ENCODE data around the gene MARK4.

MARK4 gene

DNA sequence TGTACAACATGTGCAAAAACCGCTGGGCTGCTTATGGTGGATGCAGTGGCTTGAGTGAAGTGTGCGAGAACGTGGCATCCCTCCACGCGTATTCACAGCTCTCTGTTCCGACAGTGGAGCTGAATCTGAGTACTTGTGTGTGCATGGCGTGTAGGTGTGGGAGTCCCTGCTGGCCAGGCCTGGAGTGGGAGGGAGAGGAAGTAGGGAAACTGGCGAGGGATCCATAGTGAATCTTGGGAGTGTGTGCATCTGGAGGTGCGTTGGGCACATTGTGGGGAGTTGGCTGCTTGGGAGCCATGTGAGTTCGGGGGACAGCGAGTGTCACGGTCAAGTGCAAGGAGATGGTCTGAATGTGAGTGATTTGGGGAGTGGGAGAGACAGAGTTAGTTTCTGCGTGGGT is 91.8 kb downstream of the MARK4 start:
- peak; percentile 51 for DNase-seq

GRCh38 chr19:45344621-45345505 is 93.8 kb downstream of the MARK4 start:
- DNase-seq, result no peak

DNA sequence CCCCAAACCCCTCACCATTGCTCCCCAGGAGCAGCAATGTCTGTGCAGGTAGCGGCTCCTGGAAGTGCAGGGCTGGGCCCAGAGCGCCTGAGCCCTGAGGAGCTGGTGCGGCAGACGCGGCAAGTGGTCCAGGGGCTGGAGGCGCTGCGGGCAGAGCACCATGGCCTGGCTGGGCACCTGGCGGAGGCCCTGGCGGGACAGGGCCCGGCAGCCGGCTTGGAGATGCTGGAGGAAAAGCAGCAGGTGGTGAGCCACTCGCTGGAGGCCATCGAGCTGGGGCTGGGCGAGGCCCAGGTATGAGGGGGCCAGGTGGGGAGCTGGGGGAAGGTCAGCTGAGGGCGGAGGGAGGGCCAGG is 94.4 kb downstream of the MARK4 start:
- no peak for DNase-seq

DNA sequence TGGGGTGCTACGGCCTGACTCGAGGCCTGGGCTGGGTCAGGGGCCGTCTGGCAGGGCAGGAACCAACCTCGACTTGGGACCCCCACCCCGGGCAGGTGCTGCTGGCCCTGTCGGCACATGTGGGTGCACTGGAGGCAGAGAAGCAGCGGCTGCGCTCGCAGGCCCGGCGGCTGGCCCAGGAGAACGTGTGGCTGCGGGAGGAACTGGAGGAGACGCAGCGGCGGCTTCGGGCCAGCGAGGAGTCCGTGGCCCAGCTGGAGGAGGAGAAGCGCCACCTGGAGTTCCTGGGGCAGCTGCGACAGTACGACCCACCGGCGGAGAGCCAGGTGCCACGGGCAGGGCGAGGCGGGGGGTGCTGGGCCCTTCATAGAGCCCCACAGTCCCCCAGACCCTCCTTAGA is 95.4 kb downstream of the MARK4 start:
- peak; percentile 62 for DNase-seq

GRCh38 chr19:45347570-45348366 is 96.7 kb downstream of the MARK4 start:
- DNase-seq, result peak; percentile 30

GRCh38 chr19:45348367-45349125 is 97.5 kb downstream of the MARK4 start:
- no peak for DNase-seq

DNA sequence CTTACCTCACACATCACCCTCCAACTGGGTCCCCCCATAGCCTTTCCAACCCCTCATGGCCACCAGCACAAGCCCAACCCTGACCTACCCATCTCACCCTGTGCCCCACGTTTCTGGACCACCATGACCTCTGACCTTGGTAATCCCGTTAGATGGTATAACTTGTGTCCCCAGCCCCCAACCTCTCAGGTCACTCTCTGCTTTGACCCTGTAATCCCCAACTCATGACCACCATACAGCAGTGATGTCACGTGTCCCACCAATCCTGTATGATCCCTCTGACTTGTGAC is 98.0 kb downstream of the MARK4 start:
- no peak for DNase-seq

DNA sequence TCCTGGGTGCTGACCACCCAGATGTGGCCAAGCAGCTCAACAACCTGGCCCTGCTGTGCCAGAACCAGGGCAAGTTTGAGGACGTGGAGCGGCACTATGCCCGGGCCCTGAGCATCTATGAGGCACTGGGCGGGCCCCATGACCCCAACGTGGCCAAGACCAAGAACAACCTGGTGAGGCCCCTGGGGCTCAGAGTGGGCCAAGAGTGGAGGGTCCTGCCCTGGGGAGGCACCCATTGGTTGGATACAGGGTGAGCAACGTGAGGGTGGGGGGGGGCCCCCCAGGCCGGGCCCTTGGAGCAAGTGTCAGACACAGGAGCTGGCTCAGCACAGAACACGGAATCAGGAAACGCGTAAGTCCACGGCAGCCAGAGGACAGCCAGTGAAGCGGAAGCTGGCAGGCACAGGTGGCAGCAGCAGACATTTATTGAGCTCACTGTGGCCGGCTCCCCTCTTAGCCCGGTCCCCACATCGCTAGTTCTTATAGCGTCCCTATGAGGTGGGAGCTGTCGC is 98.4 kb downstream of the MARK4 start:
- DNase-seq, result no peak

DNA sequence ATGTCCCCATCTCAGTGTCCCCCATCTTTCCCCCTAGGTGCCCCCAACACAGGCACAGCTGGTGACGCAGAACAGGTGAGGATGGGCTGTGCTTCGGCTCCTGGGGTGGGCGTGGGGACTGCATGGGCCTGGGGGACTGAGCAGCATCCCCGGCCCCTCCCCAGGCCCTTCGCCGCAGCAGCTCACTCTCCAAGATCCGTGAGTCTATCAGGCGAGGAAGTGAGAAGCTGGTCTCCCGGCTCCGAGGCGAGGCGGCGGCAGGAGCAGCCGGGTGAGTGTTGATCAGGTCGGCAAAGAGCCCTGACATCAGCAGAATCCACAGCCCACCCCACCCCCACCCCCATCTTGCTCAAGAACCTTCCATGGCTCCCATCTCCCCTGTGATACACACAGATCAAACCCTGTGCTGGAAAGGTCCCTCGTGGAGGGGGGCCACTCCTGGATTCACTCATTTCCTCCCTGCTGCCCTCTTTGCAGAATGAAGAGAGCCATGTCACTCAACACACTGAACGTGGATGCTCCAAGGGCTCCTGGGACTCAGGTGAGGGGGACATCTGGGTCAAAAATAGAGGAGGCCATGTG is 99.5 kb downstream of the MARK4 start:
- DNase-seq, result no peak

GRCh38 chr19:45351401-45351952 is 100.4 kb downstream of the MARK4 start:
- no peak for DNase-seq

GRCh38 chr19:45352062-45352461 is 101.0 kb downstream of the MARK4 start:
- no peak for DNase-seq

DNA sequence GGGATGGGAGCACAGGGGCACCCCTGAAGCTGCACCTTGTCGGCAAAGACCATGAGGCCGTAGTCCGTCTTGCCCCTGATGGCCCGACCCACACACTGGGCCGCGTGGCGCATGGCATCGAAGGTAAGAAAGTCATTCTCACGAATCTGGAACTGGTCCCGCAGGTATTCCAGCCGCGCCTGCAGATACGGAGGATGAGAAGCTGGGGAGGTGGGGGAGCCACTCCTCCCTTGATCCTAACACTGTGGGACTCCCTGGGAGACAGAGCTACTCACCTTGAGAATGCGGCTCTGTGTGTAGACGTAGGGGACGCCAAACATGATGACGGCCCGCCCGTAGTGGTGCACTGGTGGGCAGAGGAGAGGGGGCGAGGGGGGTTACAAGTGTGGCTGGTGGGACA is 101.4 kb downstream of the MARK4 start:
- no peak for DNase-seq

- DNase-seq, result no peak
Observed at GRCh38 chr19:45352914-45353796, 102.1 kb downstream of the MARK4 start.

DNA sequence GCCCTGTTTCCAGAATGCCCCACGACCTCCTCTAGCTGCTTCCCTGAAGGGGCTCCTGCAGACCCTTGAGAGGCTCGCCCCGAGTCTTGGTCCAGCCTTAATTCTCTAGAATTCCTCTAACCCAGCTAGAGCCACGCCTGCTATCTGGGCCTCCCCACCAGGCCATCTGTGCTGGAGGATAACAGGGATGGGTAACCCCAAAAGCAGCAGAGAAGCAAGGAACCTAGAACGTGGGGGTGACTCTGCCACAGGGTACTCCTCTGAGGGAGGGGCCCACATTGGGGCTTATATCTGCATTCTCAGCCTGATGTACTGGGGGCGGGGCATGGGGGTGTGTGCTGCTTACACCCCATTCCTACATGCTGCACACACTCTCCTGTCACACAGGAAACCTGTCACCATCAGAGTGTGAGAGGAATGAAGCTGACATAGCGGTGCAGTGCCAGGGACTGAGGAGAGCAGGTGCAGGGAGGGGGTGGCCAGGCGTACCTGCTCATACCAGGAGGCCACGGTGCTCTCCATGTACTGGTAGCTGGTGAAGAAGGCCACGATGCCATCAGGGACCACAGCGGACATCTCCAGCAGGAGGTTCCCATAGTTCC is 103.3 kb downstream of the MARK4 start:
- DNase-seq, result no peak

Measured in DMS53 (cell line).